Nephron (organoid): ENCODE results near the gene ARSJ.
"Not testable (repeated sequence)": the region's sequence is repeated elsewhere in the genome, so short reads cannot be mapped to it uniquely, and the experiment has no call there.

Source experiments
- H3K27ac Mint-ChIP-seq, 3 experiments: 2 replicates each; pipeline ENCODE4 v1.8.0; 2020; ENCODE audit warnings: mixed read lengths in 3 of 3, mild to moderate bottlenecking in 2 of 3, moderate library complexity in 1 of 3
- H3K27me3 Mint-ChIP-seq: 2 replicates; pipeline ENCODE4 v1.8.0; 2021; ENCODE audit warnings: low read depth, mild to moderate bottlenecking, moderate library complexity, mixed read lengths
- H3K36me3 Mint-ChIP-seq: 2 replicates; pipeline ENCODE4 v1.8.0; 2020; ENCODE audit warnings: low read depth, mixed read lengths
- H3K4me1 Mint-ChIP-seq: 2 replicates; pipeline ENCODE4 v1.8.0; 2020; ENCODE audit warnings: mixed read lengths
- H3K4me3 Mint-ChIP-seq, 3 experiments: 2 replicates each; pipeline ENCODE4 v1.8.0; 2020; ENCODE audit warnings: mild to moderate bottlenecking in 3 of 3, mixed read lengths in 3 of 3, moderate library complexity in 2 of 3
- H3K9me3 Mint-ChIP-seq: 2 replicates; pipeline ENCODE4 v1.8.0; 2020; ENCODE audit warnings: mixed read lengths
- TF ChIP-seq, protein P1 (sequence below), 3 experiments: fragments of 200-600 bp; sonication (generic); IDR thresholded peaks; one replicate each; pipeline ENCODE4 v1.5.0; 2021; ENCODE audit warnings: antibody characterized with exemption in 3 of 3; ENCODE audit not compliant: unreplicated experiment in 3 of 3

Gene ARSJ

DNA sequence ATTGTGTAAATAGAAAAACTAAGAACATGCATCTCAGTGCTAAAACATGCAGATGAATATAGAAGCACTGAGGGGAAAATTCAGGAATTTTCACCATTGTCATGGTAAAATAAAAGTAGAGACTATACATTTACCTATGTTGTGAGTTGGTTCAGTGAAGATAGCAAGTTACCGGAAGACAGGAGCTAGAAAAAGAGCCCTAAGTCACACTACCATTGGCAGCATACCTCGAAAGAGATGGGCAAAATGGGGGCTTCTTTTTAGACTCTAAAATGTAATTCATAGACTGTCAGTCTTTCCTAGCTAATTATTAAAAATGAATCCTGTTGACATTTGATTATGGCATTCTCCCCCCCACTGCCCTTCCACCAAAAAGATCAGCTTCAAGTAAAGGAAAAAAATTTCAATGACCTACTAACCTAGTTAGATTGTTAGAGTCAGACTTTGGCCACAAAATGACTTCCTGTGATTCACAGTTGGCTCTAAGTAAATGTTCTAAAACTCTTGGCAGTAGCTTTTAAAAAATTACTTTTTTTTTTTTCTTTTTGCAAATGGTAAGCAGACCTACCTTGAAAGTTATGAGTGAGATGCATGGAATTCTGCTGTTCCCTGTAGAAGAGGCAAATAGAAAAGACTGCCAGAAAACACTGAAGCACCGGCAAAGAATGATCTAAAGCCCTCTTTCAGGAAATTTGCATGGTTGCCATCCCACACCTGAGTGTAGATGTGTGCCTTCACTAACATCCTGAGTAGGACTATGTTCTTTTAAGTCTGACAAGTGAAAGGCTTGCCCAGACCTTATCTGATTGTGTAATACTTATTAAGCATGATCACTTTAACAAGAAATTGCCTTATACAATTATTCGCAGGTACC lies 26.4 kb upstream of the ARSJ start:
- Mint-ChIP-seq H3K27me3 (no peaks in the 10 kb centered on the region), H3K4me3 (no peak overlapping the region), H3K9me3 (peaks cover 10% of the 10 kb centered on the region), H3K36me3 (no peaks in the 10 kb centered on the region), H3K4me1 (peaks cover 9% of the 10 kb centered on the region), H3K27ac (no peak overlapping the region)
- TF ChIP-seq, protein P1, sequence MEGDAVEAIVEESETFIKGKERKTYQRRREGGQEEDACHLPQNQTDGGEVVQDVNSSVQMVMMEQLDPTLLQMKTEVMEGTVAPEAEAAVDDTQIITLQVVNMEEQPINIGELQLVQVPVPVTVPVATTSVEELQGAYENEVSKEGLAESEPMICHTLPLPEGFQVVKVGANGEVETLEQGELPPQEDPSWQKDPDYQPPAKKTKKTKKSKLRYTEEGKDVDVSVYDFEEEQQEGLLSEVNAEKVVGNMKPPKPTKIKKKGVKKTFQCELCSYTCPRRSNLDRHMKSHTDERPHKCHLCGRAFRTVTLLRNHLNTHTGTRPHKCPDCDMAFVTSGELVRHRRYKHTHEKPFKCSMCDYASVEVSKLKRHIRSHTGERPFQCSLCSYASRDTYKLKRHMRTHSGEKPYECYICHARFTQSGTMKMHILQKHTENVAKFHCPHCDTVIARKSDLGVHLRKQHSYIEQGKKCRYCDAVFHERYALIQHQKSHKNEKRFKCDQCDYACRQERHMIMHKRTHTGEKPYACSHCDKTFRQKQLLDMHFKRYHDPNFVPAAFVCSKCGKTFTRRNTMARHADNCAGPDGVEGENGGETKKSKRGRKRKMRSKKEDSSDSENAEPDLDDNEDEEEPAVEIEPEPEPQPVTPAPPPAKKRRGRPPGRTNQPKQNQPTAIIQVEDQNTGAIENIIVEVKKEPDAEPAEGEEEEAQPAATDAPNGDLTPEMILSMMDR (IDR thresholded peaks at IDR 0.05; ENCODE audit: unreplicated experiment in 3 of 3), result no peak

DNA sequence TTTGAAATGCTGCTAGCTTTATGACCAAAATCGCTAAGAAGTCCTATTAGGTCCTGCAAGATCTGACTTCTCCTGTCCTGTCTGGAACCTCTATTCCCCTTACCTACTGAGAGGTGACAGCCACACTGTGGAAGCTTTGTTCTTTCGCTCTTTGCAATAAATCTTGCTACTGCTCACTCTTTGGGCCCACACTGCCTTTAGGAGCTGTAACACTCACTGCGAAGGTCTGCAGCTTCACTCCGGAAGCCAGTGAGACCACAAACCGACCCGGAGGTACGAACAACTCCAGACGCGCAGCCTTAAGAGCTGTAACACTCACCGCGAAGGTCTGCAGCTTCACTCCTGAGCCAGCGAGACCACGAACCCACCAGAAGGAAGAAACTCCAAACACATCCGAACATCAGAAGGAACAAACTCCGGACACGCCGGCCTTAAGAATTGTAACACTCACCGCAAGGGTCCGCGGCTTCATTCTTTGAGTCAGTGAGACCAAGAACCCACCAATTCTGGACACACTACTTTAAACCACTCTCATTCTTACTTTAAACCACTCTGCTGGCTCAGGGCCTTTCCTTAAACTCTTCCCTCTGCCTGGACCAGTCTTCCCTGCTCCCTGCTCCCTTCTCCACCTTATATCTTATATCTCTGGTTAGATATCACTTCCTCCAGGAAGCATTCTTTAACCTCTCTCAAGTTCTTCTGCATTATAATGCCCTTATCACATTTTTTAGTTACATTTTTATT lies 25.2 kb upstream of the ARSJ start:
- H3K27me3 Mint-ChIP-seq, H3K36me3 Mint-ChIP-seq, H3K9me3 Mint-ChIP-seq, H3K4me1 Mint-ChIP-seq, H3K4me3 Mint-ChIP-seq, H3K27ac Mint-ChIP-seq: not testable (repeated sequence)

DNA sequence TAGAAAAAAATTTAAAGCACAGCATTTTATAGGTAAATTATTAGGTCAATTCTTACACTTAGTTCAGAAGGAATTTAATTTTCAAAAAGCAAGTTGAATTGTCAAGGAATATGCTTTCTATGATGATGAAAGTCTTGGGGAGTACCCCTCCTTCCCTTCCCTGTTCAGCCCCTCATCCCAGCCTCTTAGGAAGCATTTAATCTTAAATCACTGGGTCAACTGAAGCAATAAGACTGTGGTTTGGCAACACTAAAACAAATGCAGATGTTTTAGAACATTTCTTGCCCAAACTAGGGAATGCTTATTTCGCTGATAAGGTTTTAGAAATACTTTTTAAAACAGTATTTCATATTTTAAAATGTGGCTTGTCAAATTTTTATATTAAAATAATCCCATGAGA lies 19.1 kb upstream of the ARSJ start:
- Mint-ChIP-seq H3K27me3 (peaks cover 3% of the 10 kb centered on the region), H3K27ac (no peak overlapping the region), H3K36me3 (no peaks in the 10 kb centered on the region), H3K4me1 (peaks cover 9% of the 10 kb centered on the region), H3K4me3 (no peak overlapping the region), H3K9me3 (no peaks in the 10 kb centered on the region)
- TF ChIP-seq, protein P1 (IDR thresholded peaks at IDR 0.05; ENCODE audit: unreplicated experiment in 3 of 3), result no peak

DNA sequence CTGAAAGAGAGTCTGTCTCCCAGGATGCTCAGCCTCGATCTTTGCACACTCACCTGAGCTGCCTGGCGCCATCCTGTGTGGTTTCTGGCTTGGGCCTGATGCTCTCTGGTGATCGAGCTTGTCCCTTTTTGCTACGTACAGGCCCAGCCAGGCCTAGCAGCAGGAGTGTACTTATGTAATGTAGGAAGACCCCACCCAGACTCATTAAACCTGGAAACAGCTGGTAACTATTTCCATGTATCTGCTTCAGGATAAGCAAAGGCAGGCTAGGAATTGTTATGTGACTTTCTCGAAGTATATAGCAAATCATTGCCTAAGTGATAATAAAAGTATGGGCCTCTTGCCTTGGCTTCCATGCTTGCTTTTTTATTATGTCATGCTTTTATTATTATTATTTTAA lies 18.6 kb upstream of the ARSJ start:
- no peaks in the 10 kb centered on the region for H3K9me3 Mint-ChIP-seq
- no peaks in the 10 kb centered on the region for H3K36me3 Mint-ChIP-seq
- TF ChIP-seq, protein P1 (IDR thresholded peaks at IDR 0.05; ENCODE audit: unreplicated experiment in 3 of 3), result no peak
- H3K27me3 Mint-ChIP-seq, result peaks cover 3% of the 10 kb centered on the region
- H3K4me3 Mint-ChIP-seq, result no peak overlapping the region
- H3K4me1 Mint-ChIP-seq, result peaks cover 9% of the 10 kb centered on the region
- H3K27ac Mint-ChIP-seq, result peak overlapping the region in 1 of 3 experiments; percentile 24

DNA sequence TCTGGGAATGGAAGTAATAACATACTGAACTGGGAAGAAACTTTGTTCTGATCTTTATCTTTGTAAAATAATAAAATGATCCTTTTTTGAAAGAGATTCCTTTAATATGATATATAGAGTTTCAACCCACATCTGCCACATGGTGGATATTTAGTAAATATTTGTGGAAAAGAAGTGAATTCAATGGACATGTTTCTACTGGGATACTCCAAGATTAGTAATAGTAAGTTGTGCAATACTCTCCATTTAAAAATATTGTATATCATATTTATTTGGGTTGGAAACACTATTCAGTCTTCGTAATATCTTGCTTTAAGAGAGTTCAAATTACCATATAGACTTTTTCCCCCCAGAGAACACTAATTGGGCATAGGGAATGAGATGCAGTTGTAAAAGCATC lies 17.8 kb upstream of the ARSJ start:
- Mint-ChIP-seq H3K27ac (no peak overlapping the region), H3K4me1 (peaks cover 1% of the 10 kb centered on the region), H3K27me3 (peaks cover 3% of the 10 kb centered on the region), H3K36me3 (no peaks in the 10 kb centered on the region), H3K9me3 (no peaks in the 10 kb centered on the region), H3K4me3 (no peak overlapping the region)
- TF ChIP-seq, protein P1 (IDR thresholded peaks at IDR 0.05; ENCODE audit: unreplicated experiment in 3 of 3), result no peak

DNA sequence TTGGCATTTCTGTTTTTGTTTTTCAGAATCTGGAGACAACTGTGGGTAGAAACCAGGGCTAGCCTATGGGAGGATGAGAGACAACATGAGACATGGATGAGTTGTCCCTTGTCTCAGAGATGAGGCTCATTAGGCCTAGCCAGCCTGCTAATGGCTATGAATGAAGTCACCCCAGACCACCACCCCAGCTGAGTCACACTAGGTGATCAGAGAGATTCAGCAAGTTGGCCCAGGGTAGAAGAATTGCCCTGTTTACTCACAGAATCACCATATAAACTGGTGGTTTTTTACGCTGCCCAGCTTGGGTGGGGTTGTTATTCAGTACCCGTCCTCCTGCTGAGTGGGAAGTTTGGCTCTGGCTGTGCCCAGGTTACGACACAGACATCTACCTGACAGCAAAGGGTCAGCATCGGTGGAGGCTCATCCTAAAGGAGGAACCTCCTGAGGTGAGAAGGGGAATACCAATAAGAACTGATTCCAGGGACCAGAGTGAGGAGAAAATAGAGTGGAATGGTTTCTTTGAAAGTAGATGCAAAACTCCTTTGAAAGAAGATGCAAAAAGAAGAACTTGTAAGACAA lies 17.2 kb upstream of the ARSJ start:
- Mint-ChIP-seq H3K9me3 (no peaks in the 10 kb centered on the region), H3K4me3 (no peak overlapping the region), H3K36me3 (no peaks in the 10 kb centered on the region), H3K4me1 (no peaks in the 10 kb centered on the region), H3K27me3 (peaks cover 3% of the 10 kb centered on the region), H3K27ac (no peak overlapping the region)
- TF ChIP-seq, protein P1 (IDR thresholded peaks at IDR 0.05; ENCODE audit: unreplicated experiment in 3 of 3), result no peak
